GM21529 (cell line): ENCODE data around the gene CCNK.

ENCODE experiments used
- ATAC-seq: cut with Tn5 transposase; IDR thresholded peaks from one replicate; pipeline ENCODE4 v1.9.1; 2021; ENCODE audit not compliant: unreplicated experiment

Gene CCNK

GRCh38 chr14:99480917-99481744 lies at the start of gene CCNK:
TSS of gene CCNK (plus strand) at chr14:99481409. CDS start at chr14:99492678, 11,269 bp downstream.
- ATAC-seq, result peak; percentile 87

- no peak for ATAC-seq
Observed at GRCh38 chr14:99431986-99432385, 49.2 kb upstream of the CCNK start.

- no peak for ATAC-seq
Observed at GRCh38 chr14:99432485-99432884, 48.7 kb upstream of the CCNK start.

- ATAC-seq, result no peak
Observed at GRCh38 chr14:99435327-99435726, 45.9 kb upstream of the CCNK start.

- ATAC-seq, result no peak
Observed at GRCh38 chr14:99436247-99437180, 44.7 kb upstream of the CCNK start.

- no peak for ATAC-seq
Observed at GRCh38 chr14:99437706-99438105, 43.5 kb upstream of the CCNK start.

- no peak for ATAC-seq
Observed at GRCh38 chr14:99440278-99440677, 40.9 kb upstream of the CCNK start.

GRCh38 chr14:99441157-99441870 lies 39.9 kb upstream of the CCNK start:
- ATAC-seq, result no peak

- no peak for ATAC-seq
Observed at GRCh38 chr14:99441918-99442317, 39.3 kb upstream of the CCNK start.

GRCh38 chr14:99445931-99446330 lies 35.3 kb upstream of the CCNK start:
- ATAC-seq, result no peak

GRCh38 chr14:99447739-99448138 lies 33.5 kb upstream of the CCNK start:
- ATAC-seq, result no peak

- ATAC-seq, result no peak
Observed at GRCh38 chr14:99450266-99450665, 30.9 kb upstream of the CCNK start.

GRCh38 chr14:99451234-99451633 lies 30.0 kb upstream of the CCNK start:
- no peak for ATAC-seq

GRCh38 chr14:99452968-99453367 lies 28.2 kb upstream of the CCNK start:
- ATAC-seq, result no peak

GRCh38 chr14:99454246-99454645 lies 27.0 kb upstream of the CCNK start:
- no peak for ATAC-seq

- ATAC-seq, result no peak
Observed at GRCh38 chr14:99459481-99460100, 21.6 kb upstream of the CCNK start.

- no peak for ATAC-seq
Observed at GRCh38 chr14:99460793-99461192, 20.4 kb upstream of the CCNK start.

GRCh38 chr14:99461411-99462085 lies 19.7 kb upstream of the CCNK start:
- ATAC-seq, result no peak

- ATAC-seq, result no peak
Observed at GRCh38 chr14:99462210-99462609, 19.0 kb upstream of the CCNK start.

- ATAC-seq, result no peak
Observed at GRCh38 chr14:99463974-99464373, 17.2 kb upstream of the CCNK start.
